ENCODE measurements around the gene COX7A1.

Gene COX7A1

GRCh38 chr19:36128392-36128736 is 23.9 kb downstream of the COX7A1 start:
- DNase-seq (ENCODE audit: low spot score): no peak
- no peak for TF ChIP-seq CTCF (IDR thresholded peaks at IDR 0.05; ENCODE audit: extremely low read depth, missing control alignments)

- no peak for TF ChIP-seq CTCF (IDR thresholded peaks at IDR 0.05; ENCODE audit: extremely low read depth, missing control alignments)
- peak; percentile 57 for DNase-seq (ENCODE audit: low spot score)
These were observed 26.7 kb downstream of the COX7A1 start for GRCh38 chr19:36125557-36125956.

- DNase-seq (ENCODE audit: low spot score): no peak
- TF ChIP-seq CTCF (IDR thresholded peaks at IDR 0.05; ENCODE audit: extremely low read depth, missing control alignments): no peak
These were observed 30.6 kb downstream of the COX7A1 start for GRCh38 chr19:36121486-36122124.

- no peak for DNase-seq (ENCODE audit: low spot score)
- TF ChIP-seq CTCF (IDR thresholded peaks at IDR 0.05; ENCODE audit: extremely low read depth, missing control alignments): no peak
These were observed 31.3 kb downstream of the COX7A1 start for GRCh38 chr19:36120984-36121358.

GRCh38 chr19:36120092-36120983 is 31.9 kb downstream of the COX7A1 start:
- no peak for DNase-seq (ENCODE audit: low spot score)
- no peak for TF ChIP-seq CTCF (IDR thresholded peaks at IDR 0.05; ENCODE audit: extremely low read depth, missing control alignments)

- TF ChIP-seq CTCF (IDR thresholded peaks at IDR 0.05; ENCODE audit: extremely low read depth, missing control alignments): no peak
These were observed 36.0 kb downstream of the COX7A1 start for GRCh38 chr19:36116344-36116637.

GRCh38 chr19:36115453-36116343 is 36.5 kb downstream of the COX7A1 start, which contains the start of gene TBCB:
Gene TBCB (plus strand): TSS chr19:36115468. CDS start chr19:36115561, 93 bp downstream.
- no peak for TF ChIP-seq CTCF (IDR thresholded peaks at IDR 0.05; ENCODE audit: extremely low read depth, missing control alignments)
- peak; percentile 93 for DNase-seq (ENCODE audit: low spot score)

More at GRCh38 chr19:36116344-36116637, 36.0 kb downstream of the COX7A1 start:
- DNase-seq (ENCODE audit: low spot score): no peak
